IMR-90 (cell line): ENCODE data around the gene SPATA12.

Source experiments
- CTCF ChIP-seq: conservative IDR thresholded peaks from 2 replicates; pipeline ENCODE4 v1.5.1; 2012; ENCODE audit warnings: mild to moderate bottlenecking, low read depth, low read length, improper control_type of control experiment
- ELK1 ChIP-seq: fragments of 150-350 bp; IDR thresholded peaks from 2 replicates; pipeline ENCODE4 v1.6.1; 2016; ENCODE audit warnings: low read depth, mild to moderate bottlenecking, low read length, moderate library complexity, borderline replicate concordance
- MAFK ChIP-seq: IDR thresholded peaks from 2 replicates; pipeline ENCODE4 v1.6.1; 2012; ENCODE audit warnings: low read depth, low read length, improper control_type of control experiment
- POLR2A ChIP-seq: IDR thresholded peaks from 2 replicates; pipeline ENCODE4 v1.6.1; 2012; ENCODE audit warnings: mild to moderate bottlenecking, low read depth, low read length

- TF ChIP-seq POLR2A: no peak
- TF ChIP-seq CTCF: no peak
- no peak for TF ChIP-seq ELK1
- no peak for TF ChIP-seq MAFK
Measured at GRCh38 chr3:57061556-57061955, 1.1 kb downstream of the SPATA12 start.
